Activated T-helper 1 cell treated with anti-CD3 and anti-CD28 coated beads, Interleukin-12 subunit alpha, Interleukin-12 subunit beta, Interleukin-2, Interleukin-4 antibody, amounts not matched to agents 30 ng/mL and 10 ng/mL and 1 ng/mL, durations not matched to agents 14 hours and 24 hours and 36 hours (primary cell): Measurements from ENCODE around the gene SSR2. TPM values are rescaled to one million over a fixed set of nuclear protein-coding genes. Genes with fewer than 3 reads are reported as not detected.

ENCODE experiments used
- DNase-seq: peaks from one replicate; pipeline ENCODE4 v3.0.0; 2021; ENCODE audit warnings: low spot score
- H3K27ac Mint-ChIP-seq: one replicate; pipeline ENCODE4 v1.8.0; 2021; ENCODE audit warnings: mild to moderate bottlenecking, mixed read lengths
- H3K27me3 Mint-ChIP-seq: one replicate; pipeline ENCODE4 v1.8.0; 2022; ENCODE audit warnings: mild to moderate bottlenecking, moderate library complexity, mixed read lengths; ENCODE audit not compliant: insufficient read depth
- H3K36me3 Mint-ChIP-seq: one replicate; pipeline ENCODE4 v1.8.0; 2021; ENCODE audit warnings: low read depth, mixed read lengths
- H3K4me1 Mint-ChIP-seq: one replicate; pipeline ENCODE4 v1.8.0; 2021; ENCODE audit warnings: low read depth, mixed read lengths
- H3K4me3 Mint-ChIP-seq: one replicate; pipeline ENCODE4 v1.8.0; 2021; ENCODE audit warnings: mild to moderate bottlenecking, moderate library complexity, mixed read lengths
- H3K9me3 Mint-ChIP-seq: one replicate; pipeline ENCODE4 v1.8.0; 2021; ENCODE audit warnings: mixed read lengths
- intact Hi-C: fragments of 100-400 bp; cut with micrococcal nuclease; formaldehyde crosslinking; loops from one replicate; pipeline ENCODE4 v1.15.1; 2024
- total RNA-seq: library from RNA; stranded (reverse); gene quantifications from 2 replicates; pipeline ENCODE4 v1.2.3, GENCODE V29; 2022

SSR2 gene
- total RNA-seq, 1 donor from 2014 or later: 195 TPM

GRCh38 chr1:156026588-156026987, 5.8 kb upstream of the SSR2 start:
- Mint-ChIP-seq H3K9me3 (no peaks in the 10 kb centered on the region), H3K36me3 (no peaks in the 10 kb centered on the region), H3K4me3 (no peak overlapping the region), H3K27me3 (peaks cover 8% of the 10 kb centered on the region), H3K27ac (no peak overlapping the region), H3K4me1 (peaks cover 12% of the 10 kb centered on the region)
- intact Hi-C loops: loop anchor here (1.0 kb wide), 1 partner anchor 40 kb away; no protein-coding TSS in a partner anchor
- no peak for DNase-seq

GRCh38 chr1:156025876-156026275, 5.1 kb upstream of the SSR2 start:
- peak; percentile 8 for DNase-seq
- Mint-ChIP-seq H3K36me3 (no peaks in the 10 kb centered on the region), H3K27ac (no peak overlapping the region), H3K4me3 (no peak overlapping the region), H3K27me3 (peaks cover 8% of the 10 kb centered on the region), H3K9me3 (no peaks in the 10 kb centered on the region), H3K4me1 (peaks cover 13% of the 10 kb centered on the region)
- intact Hi-C loops: loop anchor here (1.0 kb wide), 1 partner anchor 40 kb away; no protein-coding TSS in a partner anchor

- peaks cover 19% of the 10 kb centered on the region for H3K4me1 Mint-ChIP-seq
- no peaks in the 10 kb centered on the region for H3K9me3 Mint-ChIP-seq
- H3K27me3 Mint-ChIP-seq: peaks cover 8% of the 10 kb centered on the region
- no peak for DNase-seq
- no peak overlapping the region for H3K27ac Mint-ChIP-seq
- intact Hi-C loops: no loop called here
- peaks cover 3% of the 10 kb centered on the region for H3K36me3 Mint-ChIP-seq
- no peak overlapping the region for H3K4me3 Mint-ChIP-seq
Measured at GRCh38 chr1:156024801-156025200, 4.0 kb upstream of the SSR2 start.

- Mint-ChIP-seq H3K27ac (no peak overlapping the region), H3K4me3 (peak overlapping the region; percentile 53), H3K36me3 (peaks cover 18% of the 10 kb centered on the region), H3K4me1 (peaks cover 29% of the 10 kb centered on the region), H3K27me3 (peaks cover 4% of the 10 kb centered on the region), H3K9me3 (no peaks in the 10 kb centered on the region)
- intact Hi-C loops: loop anchor here (1.0 kb wide), 4 partner anchors 32 to 88 kb away; partner anchors contain the start of genes KHDC4 and LAMTOR2
- no peak for DNase-seq
Measured at GRCh38 chr1:156021954-156022353, 1.2 kb upstream of the SSR2 start.

- Mint-ChIP-seq H3K27ac (peak overlapping the region; percentile 94), H3K4me3 (peak overlapping the region; percentile 98)
- DNase-seq: no peak
Measured at GRCh38 chr1:156021093-156021428, 310 bp upstream of the SSR2 start.

GRCh38 chr1:156019946-156020292, 832 bp downstream of the SSR2 start:
- Mint-ChIP-seq H3K36me3 (peaks cover 22% of the 10 kb centered on the region), H3K4me1 (peaks cover 23% of the 10 kb centered on the region)
- intact Hi-C loops: loop anchor here (1.0 kb wide), 3 partner anchors 42 to 263 kb away; partner anchors contain the start of genes ARHGEF2 and SYT11

More at GRCh38 chr1:156021093-156021428, 310 bp upstream of the SSR2 start:
- H3K27me3 Mint-ChIP-seq: peaks cover 4% of the 10 kb centered on the region
- intact Hi-C loops: loop anchor here (1.0 kb wide), 4 partner anchors 32 to 87 kb away; partner anchors contain the start of genes KHDC4 and LAMTOR2
- H3K9me3 Mint-ChIP-seq: no peaks in the 10 kb centered on the region
- peaks cover 22% of the 10 kb centered on the region for H3K36me3 Mint-ChIP-seq
- H3K4me1 Mint-ChIP-seq: peaks cover 29% of the 10 kb centered on the region

GRCh38 chr1:156014829-156015228, 5.9 kb downstream of the SSR2 start:
- H3K27ac Mint-ChIP-seq: no peak overlapping the region
- H3K27me3 Mint-ChIP-seq: no peaks in the 10 kb centered on the region
- no peaks in the 10 kb centered on the region for H3K9me3 Mint-ChIP-seq
- no peak for DNase-seq
- H3K36me3 Mint-ChIP-seq: peaks cover 52% of the 10 kb centered on the region
- H3K4me1 Mint-ChIP-seq: peaks cover 16% of the 10 kb centered on the region
- intact Hi-C loops: no loop called here
- H3K4me3 Mint-ChIP-seq: no peak overlapping the region

More at GRCh38 chr1:156019946-156020292, 832 bp downstream of the SSR2 start:
- Mint-ChIP-seq H3K4me3 (peak overlapping the region; percentile 98), H3K27me3 (no peaks in the 10 kb centered on the region), H3K9me3 (no peaks in the 10 kb centered on the region), H3K27ac (peak overlapping the region; percentile 94)
- no peak for DNase-seq

- no peak overlapping the region for H3K27ac Mint-ChIP-seq
- H3K36me3 Mint-ChIP-seq: peaks cover 52% of the 10 kb centered on the region
- no peak overlapping the region for H3K4me3 Mint-ChIP-seq
- no peaks in the 10 kb centered on the region for H3K27me3 Mint-ChIP-seq
- DNase-seq: no peak
- peaks cover 12% of the 10 kb centered on the region for H3K4me1 Mint-ChIP-seq
- intact Hi-C loops: no loop called here
- no peaks in the 10 kb centered on the region for H3K9me3 Mint-ChIP-seq
Measured at GRCh38 chr1:156012051-156012817, 8.5 kb downstream of the SSR2 start.

- H3K4me1 Mint-ChIP-seq: peaks cover 31% of the 10 kb centered on the region
- no peaks in the 10 kb centered on the region for H3K27me3 Mint-ChIP-seq
- no peaks in the 10 kb centered on the region for H3K9me3 Mint-ChIP-seq
- H3K36me3 Mint-ChIP-seq: peaks cover 52% of the 10 kb centered on the region
- intact Hi-C loops: no loop called here
- no peak overlapping the region for H3K27ac Mint-ChIP-seq
- DNase-seq: no peak
- no peak overlapping the region for H3K4me3 Mint-ChIP-seq
Measured at GRCh38 chr1:156009404-156009803, 11.3 kb downstream of the SSR2 start.

- Mint-ChIP-seq H3K36me3 (peaks cover 36% of the 10 kb centered on the region), H3K27me3 (no peaks in the 10 kb centered on the region), H3K4me3 (no peak overlapping the region), H3K27ac (no peak overlapping the region), H3K4me1 (peaks cover 34% of the 10 kb centered on the region), H3K9me3 (no peaks in the 10 kb centered on the region)
- intact Hi-C loops: no loop called here
- no peak for DNase-seq
Measured at GRCh38 chr1:156006666-156007376, 13.9 kb downstream of the SSR2 start.

GRCh38 chr1:156004843-156005584, 15.7 kb downstream of the SSR2 start:
- Mint-ChIP-seq H3K27me3 (no peaks in the 10 kb centered on the region), H3K4me3 (peak overlapping the region; percentile 46), H3K4me1 (peaks cover 30% of the 10 kb centered on the region), H3K9me3 (no peaks in the 10 kb centered on the region), H3K36me3 (peaks cover 21% of the 10 kb centered on the region), H3K27ac (peak overlapping the region; percentile 76)
- intact Hi-C loops: loop anchor here (2.0 kb wide), 1 partner anchor 60 kb away; no protein-coding TSS in a partner anchor
- DNase-seq: peak; percentile 38

GRCh38 chr1:156003923-156004188, 16.9 kb downstream of the SSR2 start:
- Mint-ChIP-seq H3K27me3 (no peaks in the 10 kb centered on the region), H3K4me1 (peaks cover 30% of the 10 kb centered on the region), H3K9me3 (no peaks in the 10 kb centered on the region), H3K27ac (no peak overlapping the region), H3K4me3 (no peak overlapping the region), H3K36me3 (peaks cover 14% of the 10 kb centered on the region)
- intact Hi-C loops: loop anchor here (2.0 kb wide), 1 partner anchor 61 kb away; no protein-coding TSS in a partner anchor
- no peak for DNase-seq
